ENCODE results near the gene EGFR.
"Not testable (repeated sequence)": the region's sequence is repeated elsewhere in the genome, so short reads cannot be mapped to it uniquely, and the experiment has no call there.

EGFR gene

DNA sequence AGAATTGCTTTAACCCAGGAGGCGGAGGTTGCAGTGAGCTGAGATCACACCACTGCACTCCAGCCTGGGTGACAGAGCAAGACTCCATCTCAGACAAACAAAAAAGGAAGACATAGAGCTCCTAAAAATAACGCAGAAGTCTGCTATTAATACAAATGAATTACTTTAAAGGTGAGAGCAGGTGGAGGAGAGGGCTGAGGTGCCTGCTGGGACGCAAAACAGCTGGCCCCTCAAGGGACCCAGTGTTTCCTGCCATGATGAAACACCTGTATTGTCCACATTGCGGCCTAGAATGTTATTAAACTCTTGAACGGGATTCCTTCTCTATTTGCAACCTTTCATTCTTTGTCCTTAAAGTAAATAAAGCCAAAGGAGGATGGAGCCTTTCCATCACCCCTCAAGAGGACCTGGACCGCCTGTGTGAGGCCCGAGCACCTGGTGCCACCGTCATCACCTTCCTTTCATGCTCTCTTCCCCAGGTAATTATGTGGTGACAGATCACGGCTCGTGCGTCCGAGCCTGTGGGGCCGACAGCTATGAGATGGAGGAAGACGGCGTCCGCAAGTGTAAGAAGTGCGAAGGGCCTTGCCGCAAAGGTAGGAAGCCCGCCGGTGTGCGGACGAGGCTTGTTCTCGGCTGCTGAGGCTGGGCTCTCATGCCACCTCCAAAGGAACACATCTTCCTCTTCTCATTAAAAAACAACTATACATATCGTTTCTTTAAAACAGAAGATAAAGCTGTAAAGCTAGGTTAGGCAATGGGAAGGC, 136.7 kb downstream of the EGFR start:
- no peak for DNase-seq

DNA sequence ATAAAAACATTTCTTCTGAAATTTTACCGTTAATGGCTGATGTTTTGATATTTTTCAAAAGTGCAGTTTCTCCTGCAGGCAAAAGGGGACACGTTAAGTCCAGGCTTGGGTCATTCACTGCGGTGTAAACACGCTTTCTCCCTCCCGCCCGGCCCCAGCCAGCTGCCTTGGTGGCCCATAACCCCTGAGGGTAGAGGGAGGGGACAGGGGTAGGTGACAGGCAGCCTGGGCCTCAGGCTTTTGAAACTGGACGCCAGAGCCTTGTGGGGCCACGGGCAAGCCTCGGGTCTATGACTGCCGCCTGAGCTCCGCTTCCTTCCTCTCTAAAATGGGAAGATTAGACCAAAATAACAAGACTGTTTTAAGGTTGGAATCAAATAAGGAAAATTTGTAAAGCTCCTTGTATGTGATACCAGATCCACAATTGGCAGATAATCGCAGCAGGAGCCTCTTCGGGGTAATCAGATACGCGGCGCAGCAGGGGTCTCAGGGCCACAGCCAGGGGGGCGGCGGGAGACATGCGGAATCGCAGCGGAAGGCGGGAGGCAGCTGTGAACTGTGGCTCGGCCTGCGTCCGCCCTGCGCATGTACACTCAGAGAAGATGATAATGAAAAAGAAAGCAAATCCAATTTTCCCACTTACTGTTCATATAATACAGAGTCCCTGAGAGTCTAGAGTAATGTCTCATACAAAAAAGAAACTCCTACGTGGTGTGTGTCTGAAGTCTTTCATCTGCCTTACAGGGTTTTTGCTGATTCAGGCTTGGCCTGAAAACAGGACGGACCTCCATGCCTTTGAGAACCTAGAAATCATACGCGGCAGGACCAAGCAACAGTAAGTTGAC, 138.3 kb downstream of the EGFR start:
- no peak for DNase-seq

DNA sequence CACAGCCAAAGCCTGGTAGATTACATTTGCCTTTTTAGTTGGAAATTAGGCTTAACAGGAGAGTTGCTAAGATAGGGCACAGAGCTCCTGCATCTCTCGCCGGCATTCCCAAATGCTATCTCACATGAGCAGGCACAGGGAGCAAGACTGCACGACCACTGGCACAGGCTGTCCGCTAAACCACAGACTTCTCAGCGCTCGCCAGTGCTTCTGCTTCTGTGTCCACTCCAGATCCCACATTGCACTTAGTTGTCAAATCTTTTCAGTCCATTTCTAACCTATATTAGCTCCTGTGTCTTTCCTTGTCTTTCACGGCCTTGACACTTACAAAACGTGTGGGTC, 138.9 kb downstream of the EGFR start:
- no peak for DNase-seq

DNA sequence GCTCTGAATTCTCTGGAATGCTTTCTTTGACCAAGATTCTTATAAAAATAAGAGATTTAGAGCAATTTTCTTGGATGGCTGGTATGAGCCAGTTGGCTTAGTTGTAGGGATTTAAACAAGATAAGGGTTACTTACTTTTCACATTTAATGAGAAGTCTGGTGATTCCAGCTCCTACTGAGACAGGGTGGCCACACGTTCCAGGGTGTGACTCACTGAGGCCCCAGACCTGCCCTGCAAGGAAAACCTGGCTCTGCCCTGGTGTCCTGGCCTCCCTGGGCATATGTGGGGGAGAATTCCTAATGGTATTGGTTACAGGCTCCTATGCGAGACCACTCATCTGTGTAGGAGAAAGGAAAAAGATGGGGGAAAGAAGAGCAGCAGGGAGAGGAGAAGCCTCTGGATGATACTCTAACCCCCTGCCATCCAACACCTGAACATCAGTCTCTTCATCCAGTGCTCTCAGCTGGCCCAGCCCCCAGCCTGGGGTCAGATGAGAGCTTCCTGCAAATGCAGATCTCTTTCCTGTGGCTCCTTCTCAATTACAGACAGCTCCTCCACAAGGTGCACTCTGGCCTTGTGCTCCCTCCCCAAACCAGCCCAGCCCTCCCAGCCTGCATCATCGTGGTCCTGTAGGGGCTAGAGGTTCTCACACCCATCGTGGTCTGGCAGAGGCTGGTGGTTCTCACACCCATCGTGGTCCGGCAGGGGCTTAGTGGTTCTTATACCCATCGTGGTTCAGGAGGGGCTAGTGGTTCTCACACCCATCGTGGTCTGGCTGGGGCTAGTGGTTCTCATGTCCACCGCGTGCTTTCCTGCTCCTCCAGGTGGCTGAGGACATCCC, 139.9 kb downstream of the EGFR start:
- DNase-seq, result no peak

DNA sequence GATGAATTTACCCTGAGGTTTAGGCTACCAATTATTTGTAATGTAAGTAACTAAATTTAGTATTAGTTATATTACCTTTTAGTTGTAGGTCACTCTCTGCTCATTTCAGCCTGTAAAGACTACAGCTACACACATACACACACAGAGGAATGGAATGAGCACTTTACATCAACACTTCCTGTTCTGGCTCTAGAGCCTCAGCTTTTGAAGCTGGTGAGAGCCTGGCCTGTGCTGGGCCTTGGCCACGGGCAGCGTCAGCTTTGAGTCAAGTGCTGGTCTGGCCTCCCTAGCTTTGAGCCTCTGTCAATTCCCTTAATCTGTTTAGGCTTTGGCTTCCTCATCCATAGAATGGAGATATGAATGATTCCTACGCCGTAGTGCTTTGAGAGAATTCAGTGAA, 141.7 kb downstream of the EGFR start:
- no peak for DNase-seq

DNA sequence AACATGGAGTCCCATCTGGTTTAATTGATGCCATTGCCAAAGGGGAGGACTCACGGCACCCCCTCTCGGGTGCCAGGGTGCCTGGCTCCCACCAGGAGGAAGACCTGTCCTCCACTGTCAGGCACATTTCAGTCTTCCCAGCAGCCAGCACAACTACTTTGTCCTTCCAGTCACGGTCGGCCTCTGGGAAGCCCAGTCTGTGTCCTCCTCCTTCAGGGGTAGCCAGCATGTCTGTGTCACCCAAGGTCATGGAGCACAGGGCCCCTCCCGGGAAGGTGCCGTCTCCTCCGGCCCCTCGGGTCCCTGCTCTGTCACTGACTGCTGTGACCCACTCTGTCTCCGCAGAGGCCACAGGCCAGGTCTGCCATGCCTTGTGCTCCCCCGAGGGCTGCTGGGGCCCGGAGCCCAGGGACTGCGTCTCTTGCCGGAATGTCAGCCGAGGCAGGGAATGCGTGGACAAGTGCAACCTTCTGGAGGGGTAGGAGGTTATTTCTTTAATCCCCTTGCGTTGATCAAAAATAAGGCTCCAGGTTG, 142.4 kb downstream of the EGFR start:
- DNase-seq, result no peak

DNA sequence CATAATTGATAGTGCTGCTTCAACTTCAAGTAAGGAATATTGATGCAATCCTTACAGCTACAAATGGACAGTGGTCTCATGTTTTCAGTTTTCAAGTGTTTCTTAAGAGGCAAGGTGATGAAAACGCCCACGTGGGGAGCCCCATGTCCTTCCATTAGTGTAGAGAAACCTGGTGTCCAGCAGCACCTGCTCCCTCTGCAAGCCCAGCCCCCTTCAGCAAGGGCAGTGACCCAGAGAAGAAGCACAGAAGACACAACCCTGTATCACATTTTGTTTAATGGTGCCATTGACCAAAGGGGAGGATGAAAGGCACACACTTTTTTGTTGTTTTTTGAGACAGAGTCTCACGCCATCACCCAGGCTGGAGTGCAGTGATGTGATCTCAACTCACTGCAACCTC, 143.7 kb downstream of the EGFR start:
- DNase-seq, result no peak

DNA sequence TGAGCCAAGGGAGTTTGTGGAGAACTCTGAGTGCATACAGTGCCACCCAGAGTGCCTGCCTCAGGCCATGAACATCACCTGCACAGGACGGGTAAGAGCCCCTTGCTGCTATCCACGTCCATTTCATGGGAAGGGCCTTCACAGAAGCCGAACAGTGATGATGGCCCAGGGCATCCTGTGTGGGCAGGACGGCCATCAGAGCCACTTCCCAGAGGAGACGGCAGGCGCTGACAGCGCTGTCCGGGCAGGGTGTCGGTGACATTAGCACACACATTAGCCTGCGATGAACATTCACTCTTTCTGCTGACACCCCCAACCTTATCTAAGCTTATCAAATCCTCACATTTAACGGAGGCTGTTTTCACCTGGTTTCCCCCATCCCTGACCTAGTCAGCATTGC, 144.9 kb downstream of the EGFR start:
- DNase-seq, result no peak

DNA sequence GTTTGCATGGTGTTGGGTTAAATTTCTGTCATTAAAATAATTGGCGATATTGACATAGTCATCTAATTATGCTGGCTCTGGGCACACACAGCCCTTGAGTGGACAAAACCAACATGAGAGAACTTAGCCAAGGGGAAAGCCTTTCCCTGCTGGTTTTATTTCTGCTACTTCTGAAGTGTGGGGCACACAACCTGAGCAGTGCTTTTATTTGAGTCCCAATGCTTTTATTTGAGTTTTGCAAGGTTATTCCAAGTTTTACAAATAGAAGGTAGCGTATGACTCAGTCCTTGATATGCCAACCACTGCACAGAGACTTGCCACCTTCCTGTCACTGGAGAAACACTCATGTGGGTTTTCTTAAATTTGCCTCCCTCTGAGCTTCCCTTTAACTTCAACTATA, 145.7 kb downstream of the EGFR start:
- DNase-seq, result no peak

DNA sequence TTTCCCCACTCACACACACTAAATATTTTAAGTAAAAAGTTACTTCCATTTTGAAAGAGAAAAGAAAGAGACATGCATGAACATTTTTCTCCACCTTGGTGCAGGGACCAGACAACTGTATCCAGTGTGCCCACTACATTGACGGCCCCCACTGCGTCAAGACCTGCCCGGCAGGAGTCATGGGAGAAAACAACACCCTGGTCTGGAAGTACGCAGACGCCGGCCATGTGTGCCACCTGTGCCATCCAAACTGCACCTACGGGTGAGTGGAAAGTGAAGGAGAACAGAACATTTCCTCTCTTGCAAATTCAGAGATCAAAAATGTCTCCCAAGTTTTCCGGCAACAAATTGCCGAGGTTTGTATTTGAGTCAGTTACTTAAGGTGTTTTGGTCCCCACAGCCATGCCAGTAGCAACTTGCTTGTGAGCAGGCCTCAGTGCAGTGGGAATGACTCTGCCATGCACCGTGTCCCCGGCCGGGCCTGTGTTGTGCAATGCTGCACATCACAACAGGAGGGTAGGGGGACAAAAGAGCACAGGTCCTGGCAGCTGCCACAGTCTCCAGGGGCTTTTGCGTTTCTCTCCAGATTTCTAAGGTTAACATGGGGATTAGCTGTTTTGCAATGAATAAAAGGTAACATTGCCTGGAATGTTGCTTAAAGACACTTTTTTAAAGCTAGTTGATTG, 146.5 kb downstream of the EGFR start:
- DNase-seq, result no peak

DNA sequence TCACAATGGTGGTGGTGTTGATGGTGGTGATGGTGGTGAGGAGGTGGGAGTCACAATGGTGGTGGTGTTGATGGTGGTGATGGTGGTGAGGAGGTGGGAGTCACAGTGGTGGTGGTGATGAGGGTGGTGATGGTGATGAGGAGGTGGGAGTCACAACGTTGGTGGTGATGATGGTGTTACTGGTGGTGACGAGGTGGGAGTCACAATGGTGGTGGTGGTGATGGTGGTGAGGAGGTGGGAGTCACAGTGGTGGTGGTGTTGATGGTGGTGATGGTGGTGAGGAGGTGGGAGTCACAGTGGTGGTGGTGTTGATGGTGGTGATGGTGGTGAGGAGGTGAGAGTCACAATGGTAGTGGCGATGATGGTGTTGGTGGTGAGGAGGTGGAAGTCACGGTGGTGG, 148.5 kb downstream of the EGFR start:
- not testable (repeated sequence) for DNase-seq

DNA sequence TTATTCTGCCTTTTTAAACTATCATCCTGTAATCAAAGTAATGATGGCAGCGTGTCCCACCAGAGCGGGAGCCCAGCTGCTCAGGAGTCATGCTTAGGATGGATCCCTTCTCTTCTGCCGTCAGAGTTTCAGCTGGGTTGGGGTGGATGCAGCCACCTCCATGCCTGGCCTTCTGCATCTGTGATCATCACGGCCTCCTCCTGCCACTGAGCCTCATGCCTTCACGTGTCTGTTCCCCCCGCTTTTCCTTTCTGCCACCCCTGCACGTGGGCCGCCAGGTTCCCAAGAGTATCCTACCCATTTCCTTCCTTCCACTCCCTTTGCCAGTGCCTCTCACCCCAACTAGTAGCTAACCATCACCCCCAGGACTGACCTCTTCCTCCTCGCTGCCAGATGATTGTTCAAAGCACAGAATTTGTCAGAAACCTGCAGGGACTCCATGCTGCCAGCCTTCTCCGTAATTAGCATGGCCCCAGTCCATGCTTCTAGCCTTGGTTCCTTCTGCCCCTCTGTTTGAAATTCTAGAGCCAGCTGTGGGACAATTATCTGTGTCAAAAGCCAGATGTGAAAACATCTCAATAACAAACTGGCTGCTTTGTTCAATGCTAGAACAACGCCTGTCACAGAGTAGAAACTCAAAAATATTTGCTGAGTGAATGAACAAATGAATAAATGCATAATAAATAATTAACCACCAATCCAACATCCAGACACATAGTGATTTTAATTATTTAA, 151.7 kb downstream of the EGFR start:
- DNase-seq, result no peak

DNA sequence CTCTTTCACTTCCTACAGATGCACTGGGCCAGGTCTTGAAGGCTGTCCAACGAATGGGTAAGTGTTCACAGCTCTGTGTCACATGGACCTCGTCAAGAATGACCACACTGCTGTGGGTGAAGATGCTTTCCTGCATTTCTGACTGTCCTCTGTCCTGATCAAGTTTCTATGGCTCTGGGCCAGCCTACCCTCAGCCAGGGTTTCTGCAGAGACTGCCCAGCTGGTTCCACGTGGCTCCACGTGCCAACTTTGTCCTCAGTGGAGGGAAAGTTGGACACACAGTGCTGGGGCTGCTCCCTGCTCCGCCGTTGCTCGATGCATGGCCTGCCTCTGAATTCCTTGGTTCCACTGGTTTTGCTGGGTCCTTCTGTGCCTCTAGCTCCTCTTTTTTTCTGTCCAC, 152.3 kb downstream of the EGFR start:
- no peak for DNase-seq

DNA sequence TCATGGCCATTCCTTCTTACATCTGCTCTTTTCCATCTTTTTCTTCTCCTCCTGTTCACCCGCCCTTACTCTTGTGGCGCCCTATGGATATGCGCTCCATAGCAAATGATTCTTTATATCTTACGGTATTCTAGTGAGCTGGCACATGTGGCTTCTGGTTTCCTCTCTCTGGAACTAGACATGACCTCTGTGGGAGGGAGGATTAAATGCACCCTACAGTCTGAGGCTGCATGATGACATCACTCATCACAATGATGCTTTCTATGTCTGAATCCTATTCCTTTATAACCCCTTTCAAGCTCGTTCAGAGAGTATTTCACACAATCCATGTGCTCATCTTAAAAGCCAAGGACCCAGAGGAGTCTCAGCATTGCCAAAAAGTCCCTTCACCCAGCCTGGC, 153.3 kb downstream of the EGFR start:
- DNase-seq, result no peak

DNA sequence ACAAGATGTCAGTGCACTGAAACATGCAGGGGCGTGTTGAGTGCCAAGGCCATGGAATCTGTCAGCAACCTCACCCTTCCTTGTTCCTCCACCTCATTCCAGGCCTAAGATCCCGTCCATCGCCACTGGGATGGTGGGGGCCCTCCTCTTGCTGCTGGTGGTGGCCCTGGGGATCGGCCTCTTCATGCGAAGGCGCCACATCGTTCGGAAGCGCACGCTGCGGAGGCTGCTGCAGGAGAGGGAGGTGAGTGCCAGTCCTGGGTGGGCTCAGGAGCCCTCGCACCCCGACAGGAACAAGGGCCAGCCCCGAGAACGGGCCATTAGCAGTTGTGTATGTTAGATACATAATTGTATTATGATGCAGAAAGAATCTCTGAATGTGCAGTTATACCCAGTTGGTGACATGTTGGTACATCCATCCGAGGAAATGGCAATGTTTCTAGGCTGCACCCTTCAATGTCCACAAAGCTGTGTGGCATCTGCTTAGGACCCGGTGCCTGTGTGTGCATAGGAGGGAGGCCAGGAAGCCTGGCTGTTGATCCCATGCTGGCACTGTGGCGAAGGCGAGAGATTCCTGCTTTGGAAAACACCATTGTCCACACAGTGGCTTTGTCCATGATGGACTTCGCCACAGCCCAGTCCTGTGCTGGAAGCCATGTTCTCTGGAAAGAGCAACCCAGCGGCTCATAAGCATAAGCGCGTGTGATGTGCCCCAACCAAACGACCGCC, 154.2 kb downstream of the EGFR start:
- DNase-seq, result no peak

DNA sequence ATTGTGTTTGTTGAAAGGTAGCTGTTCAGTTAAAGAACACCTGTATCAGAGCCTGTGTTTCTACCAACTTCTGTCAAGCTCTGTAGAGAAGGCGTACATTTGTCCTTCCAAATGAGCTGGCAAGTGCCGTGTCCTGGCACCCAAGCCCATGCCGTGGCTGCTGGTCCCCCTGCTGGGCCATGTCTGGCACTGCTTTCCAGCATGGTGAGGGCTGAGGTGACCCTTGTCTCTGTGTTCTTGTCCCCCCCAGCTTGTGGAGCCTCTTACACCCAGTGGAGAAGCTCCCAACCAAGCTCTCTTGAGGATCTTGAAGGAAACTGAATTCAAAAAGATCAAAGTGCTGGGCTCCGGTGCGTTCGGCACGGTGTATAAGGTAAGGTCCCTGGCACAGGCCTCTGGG, 154.9 kb downstream of the EGFR start:
- no peak for DNase-seq

DNA sequence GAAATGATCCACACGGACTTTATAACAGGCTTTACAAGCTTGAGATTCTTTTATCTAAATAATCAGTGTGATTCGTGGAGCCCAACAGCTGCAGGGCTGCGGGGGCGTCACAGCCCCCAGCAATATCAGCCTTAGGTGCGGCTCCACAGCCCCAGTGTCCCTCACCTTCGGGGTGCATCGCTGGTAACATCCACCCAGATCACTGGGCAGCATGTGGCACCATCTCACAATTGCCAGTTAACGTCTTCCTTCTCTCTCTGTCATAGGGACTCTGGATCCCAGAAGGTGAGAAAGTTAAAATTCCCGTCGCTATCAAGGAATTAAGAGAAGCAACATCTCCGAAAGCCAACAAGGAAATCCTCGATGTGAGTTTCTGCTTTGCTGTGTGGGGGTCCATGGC, 155.6 kb downstream of the EGFR start:
- DNase-seq, result no peak

DNA sequence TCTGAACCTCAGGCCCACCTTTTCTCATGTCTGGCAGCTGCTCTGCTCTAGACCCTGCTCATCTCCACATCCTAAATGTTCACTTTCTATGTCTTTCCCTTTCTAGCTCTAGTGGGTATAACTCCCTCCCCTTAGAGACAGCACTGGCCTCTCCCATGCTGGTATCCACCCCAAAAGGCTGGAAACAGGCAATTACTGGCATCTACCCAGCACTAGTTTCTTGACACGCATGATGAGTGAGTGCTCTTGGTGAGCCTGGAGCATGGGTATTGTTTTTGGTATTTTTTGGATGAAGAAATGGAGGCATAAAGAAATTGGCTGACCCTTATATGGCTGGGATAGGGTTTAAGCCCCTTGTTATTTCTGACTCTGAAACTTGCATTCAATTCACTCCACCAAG, 156.0 kb downstream of the EGFR start:
- DNase-seq, result no peak

DNA sequence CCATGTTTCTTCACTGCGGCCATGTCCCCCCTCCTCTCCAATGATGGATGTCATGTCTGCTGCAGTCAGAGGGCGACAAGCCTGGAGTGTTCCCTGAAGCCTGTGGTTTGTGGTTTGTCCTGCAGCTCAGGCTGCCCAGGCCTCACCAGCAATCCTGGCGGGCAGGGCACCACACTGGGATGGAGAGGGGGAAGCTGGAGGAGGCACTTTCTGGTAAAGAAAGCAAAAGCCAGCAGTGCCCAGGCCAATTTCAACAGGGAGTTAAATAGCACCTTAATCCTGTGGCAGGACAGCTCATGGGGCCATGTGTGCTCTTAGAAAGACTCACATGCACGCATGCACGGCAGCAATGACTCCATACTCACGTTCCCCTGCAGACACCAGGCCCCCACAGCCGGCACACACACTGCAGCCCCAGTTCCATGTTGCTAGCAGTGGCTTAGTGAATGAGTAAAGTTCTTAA, 158.3 kb downstream of the EGFR start:
- no peak for DNase-seq

DNA sequence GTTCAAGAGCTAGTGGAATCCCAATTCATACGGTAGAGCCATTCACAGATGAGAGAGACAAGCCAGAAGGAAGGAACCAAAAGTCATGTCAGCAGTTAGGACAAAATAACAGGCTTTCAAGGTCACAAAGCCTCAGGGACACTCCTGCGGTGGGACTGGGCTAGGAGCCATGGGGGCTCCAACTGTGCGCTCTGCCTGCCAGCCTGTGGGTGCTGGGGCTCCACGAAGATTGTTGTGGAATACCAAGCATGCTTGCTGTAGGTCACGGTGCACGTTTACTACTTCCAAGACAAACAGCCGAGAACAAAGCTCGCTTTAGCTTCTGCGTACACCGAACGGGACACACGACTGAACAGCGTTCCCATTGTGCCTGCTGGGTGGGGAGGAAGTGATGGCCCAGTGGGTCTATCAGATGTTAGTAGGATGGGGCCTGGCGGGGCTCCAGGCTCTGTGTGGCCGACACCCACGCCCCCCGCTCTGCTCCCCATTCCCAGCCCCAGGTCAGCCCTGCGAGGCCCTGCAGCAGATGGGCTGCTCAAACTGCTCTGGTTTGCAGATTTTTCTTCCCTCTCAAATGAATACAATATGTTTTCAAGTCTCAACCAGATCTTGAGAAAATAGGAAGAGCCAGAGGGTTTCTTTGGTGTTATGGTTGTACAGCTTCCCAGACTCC, 158.9 kb downstream of the EGFR start:
- no peak for DNase-seq

Measured in NCI-H2081 treated with DMSO at 0.1 percent for 48 hours (cell line).